HG03520 (cell line): Measurements from ENCODE around the gene KMT2B.

Experiments used
- ATAC-seq: cut with Tn5 transposase; IDR thresholded peaks from one replicate; pipeline ENCODE4 v1.9.1; 2021; ENCODE audit warnings: mild to moderate bottlenecking, moderate library complexity; ENCODE audit not compliant: unreplicated experiment

Gene KMT2B

GRCh38 chr19:35727053-35727955, 9.5 kb downstream of the KMT2B start:
- no peak for ATAC-seq

GRCh38 chr19:35727956-35728706, 10.3 kb downstream of the KMT2B start:
- no peak for ATAC-seq

- ATAC-seq = no peak
These were observed 11.2 kb downstream of the KMT2B start for GRCh38 chr19:35729021-35729420.

- ATAC-seq = no peak
These were observed 12.0 kb downstream of the KMT2B start for GRCh38 chr19:35729763-35730162.

GRCh38 chr19:35730326-35730725, 12.5 kb downstream of the KMT2B start:
- no peak for ATAC-seq

GRCh38 chr19:35731353-35731752, 13.6 kb downstream of the KMT2B start:
- no peak for ATAC-seq

- ATAC-seq = no peak
These were observed 14.1 kb downstream of the KMT2B start for GRCh38 chr19:35731779-35732405.

- ATAC-seq = no peak
These were observed 14.9 kb downstream of the KMT2B start for GRCh38 chr19:35732540-35733179.

GRCh38 chr19:35733180-35734125, 15.7 kb downstream of the KMT2B start:
- ATAC-seq = no peak

- ATAC-seq = no peak
These were observed 16.5 kb downstream of the KMT2B start for GRCh38 chr19:35734273-35734672.

- ATAC-seq = no peak
These were observed 17.1 kb downstream of the KMT2B start for GRCh38 chr19:35734889-35735288.

GRCh38 chr19:35736913-35737886, 19.4 kb downstream of the KMT2B start:
- ATAC-seq = no peak

- no peak for ATAC-seq
These were observed 20.5 kb downstream of the KMT2B start for GRCh38 chr19:35738021-35738886.

GRCh38 chr19:35738887-35739229, 21.1 kb downstream of the KMT2B start:
- ATAC-seq = no peak

GRCh38 chr19:35739275-35740107, 21.7 kb downstream of the KMT2B start:
- ATAC-seq = no peak

- peak; percentile 11 for ATAC-seq
These were observed 22.3 kb downstream of the KMT2B start for GRCh38 chr19:35740108-35740422.
